GM12864 (cell line): ENCODE data around the gene FSTL4.

Experiments
- DNase-seq: peaks from one replicate; pipeline ENCODE4 v3.0.0-alpha.2; 2011; ENCODE audit warnings: low read depth
- H3K4me3 ChIP-seq: 2 replicates; pipeline ENCODE4 v1.5.1; 2011; ENCODE audit warnings: mild to moderate bottlenecking, low read depth, low read length, control low read depth
- CTCF ChIP-seq: IDR thresholded peaks from 2 replicates; pipeline ENCODE4 v1.5.1; 2011; ENCODE audit warnings: low read depth, mild to moderate bottlenecking, moderate library complexity, low read length, control low read depth, inconsistent platforms; ENCODE audit errors: missing control alignments

The FSTL4 gene

GRCh38 chr5:133147815-133148567 lies 464.4 kb downstream of the FSTL4 start:
- no peak for DNase-seq
- TF ChIP-seq CTCF = no peak
- H3K4me3 ChIP-seq = no peak overlapping the region

- no peak for TF ChIP-seq CTCF
- no peak overlapping the region for H3K4me3 ChIP-seq
- no peak for DNase-seq
These were observed 464.9 kb downstream of the FSTL4 start for GRCh38 chr5:133147411-133147810.
